HG03064 (cell line): ENCODE data around the gene GOPC.
"Not testable (repeated sequence)": the region's sequence is repeated elsewhere in the genome, so short reads cannot be mapped to it uniquely, and the experiment has no call there.

Experiments used
- ATAC-seq: cut with Tn5 transposase; IDR thresholded peaks from one replicate; pipeline ENCODE4 v1.9.1; 2021; ENCODE audit warnings: low read depth; ENCODE audit not compliant: unreplicated experiment

Gene GOPC

GRCh38 chr6:117518870-117519269 is 83.4 kb downstream of the GOPC start:
- ATAC-seq, result no peak

DNA sequence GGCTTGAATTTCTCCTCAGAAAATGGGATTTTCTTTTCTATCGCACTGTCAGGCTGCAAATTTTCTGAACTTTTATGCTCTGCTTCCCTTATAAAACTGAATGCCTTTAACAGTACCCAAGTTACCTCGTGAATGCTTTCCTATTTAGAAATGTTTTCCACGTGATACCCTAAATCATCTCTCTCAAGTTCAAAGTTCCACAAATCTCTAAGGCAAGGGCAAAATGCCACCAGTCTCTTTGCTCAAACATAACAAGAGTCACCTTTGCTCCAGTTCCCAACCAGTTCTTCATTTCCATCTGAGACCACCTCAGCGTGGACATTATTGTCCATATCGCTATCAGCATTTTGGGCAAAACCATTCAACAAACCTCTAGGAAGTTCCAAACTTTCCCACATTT is 84.3 kb downstream of the GOPC start:
- ATAC-seq, result not testable (repeated sequence)

DNA sequence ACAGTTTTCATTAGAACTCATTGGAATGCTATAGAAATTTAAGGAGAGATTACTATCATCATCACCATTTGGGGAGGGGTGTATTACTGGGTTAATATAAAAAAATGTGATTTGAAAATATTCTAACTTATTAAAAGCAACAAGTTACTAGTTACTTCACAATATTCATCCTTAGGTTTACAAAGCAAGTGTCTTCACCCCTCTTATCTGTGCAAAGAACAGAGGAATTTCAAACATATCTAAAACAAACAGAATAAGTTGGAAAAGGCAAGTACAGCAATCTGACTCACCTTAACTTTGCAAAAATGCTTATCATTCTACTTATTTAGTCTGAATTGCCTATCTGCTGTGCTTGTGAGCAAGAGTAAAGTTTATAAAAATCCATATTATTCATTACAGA is 87.0 kb downstream of the GOPC start:
- no peak for ATAC-seq

DNA sequence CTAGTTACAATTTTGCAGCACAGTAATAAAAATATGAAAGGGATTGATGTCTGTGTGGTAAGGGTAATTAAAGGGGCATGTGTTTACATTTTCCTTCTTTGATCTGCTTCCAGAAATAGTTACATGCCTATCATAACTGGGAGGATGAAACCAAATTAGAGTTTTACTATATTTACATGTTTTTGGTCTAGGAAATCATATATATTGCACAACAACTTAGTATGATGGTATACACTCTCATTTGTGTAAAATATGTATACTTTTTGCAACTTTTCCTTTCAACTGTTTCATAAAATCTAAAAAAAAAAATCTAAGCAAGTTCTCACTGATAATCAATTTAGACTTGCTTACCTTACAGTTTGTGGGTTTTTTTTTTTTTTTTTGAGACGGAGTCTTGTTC is 87.7 kb downstream of the GOPC start:
- no peak for ATAC-seq

GRCh38 chr6:117513778-117514365 is 88.4 kb downstream of the GOPC start:
- ATAC-seq, result no peak

- no peak for ATAC-seq
Observed at GRCh38 chr6:117512987-117513573, 89.2 kb downstream of the GOPC start.

DNA sequence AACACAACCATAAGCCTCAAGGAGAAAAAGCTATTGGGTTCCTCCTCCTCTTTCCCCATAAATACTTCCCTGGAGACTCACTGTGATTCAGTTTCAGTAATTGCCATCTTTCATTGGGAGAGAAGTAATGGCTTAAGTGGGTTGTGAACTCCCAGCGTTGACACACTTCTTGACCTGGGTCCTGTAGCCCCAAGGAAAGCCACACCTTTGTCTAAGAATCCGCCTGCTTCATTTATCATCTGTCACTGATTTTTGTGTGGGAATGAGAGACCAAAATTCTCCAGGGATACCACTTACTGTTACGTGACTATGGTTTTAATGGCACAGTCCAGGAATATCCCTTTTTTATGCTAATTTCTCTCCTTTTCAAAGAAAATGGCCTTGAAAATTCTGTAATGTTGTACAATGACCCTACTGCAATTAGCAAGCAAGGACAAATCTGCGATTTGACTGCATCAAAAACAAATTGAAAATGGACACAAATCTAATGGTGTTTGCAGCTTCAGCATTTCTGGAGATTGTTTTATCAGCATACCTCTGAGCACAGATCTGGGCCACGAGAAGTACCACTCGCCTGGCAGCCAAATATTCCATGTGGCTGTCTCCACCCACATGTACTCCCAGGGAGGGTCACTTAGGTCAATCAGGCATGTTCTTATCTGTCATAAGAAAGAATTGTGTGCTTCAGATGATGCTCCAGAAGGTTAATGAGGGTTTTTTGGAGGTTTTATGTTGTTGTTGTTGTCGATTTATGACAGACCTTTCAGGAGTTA is 90.1 kb downstream of the GOPC start:
- ATAC-seq, result no peak
